HG03520 (cell line): ENCODE results near the gene MYMK.

Experiments used
- ATAC-seq: cut with Tn5 transposase; IDR thresholded peaks from one replicate; pipeline ENCODE4 v1.9.1; 2021; ENCODE audit warnings: mild to moderate bottlenecking, moderate library complexity; ENCODE audit not compliant: unreplicated experiment

Gene MYMK

GRCh38 chr9:133519693-133520092 is 5.1 kb downstream of the MYMK start:
- no peak for ATAC-seq

GRCh38 chr9:133518706-133519449 is 5.9 kb downstream of the MYMK start:
- ATAC-seq = no peak

- ATAC-seq = no peak
Observed at GRCh38 chr9:133518200-133518599, 6.6 kb downstream of the MYMK start.

GRCh38 chr9:133517711-133518110 is 7.0 kb downstream of the MYMK start:
- no peak for ATAC-seq

- no peak for ATAC-seq
Observed at GRCh38 chr9:133516961-133517350, 7.8 kb downstream of the MYMK start.

- no peak for ATAC-seq
Observed at GRCh38 chr9:133516256-133516960, 8.4 kb downstream of the MYMK start.

GRCh38 chr9:133515615-133516255 is 9.0 kb downstream of the MYMK start:
- ATAC-seq = no peak

GRCh38 chr9:133515240-133515610 is 9.5 kb downstream of the MYMK start:
- no peak for ATAC-seq

- ATAC-seq = no peak
Observed at GRCh38 chr9:133514460-133515239, 10.1 kb downstream of the MYMK start.

GRCh38 chr9:133513214-133514100 is 11.3 kb downstream of the MYMK start:
- no peak for ATAC-seq

- ATAC-seq = no peak
Observed at GRCh38 chr9:133512253-133513213, 12.2 kb downstream of the MYMK start.

GRCh38 chr9:133511607-133512006 is 13.2 kb downstream of the MYMK start:
- ATAC-seq = no peak

GRCh38 chr9:133510926-133511505 is 13.7 kb downstream of the MYMK start:
- ATAC-seq = no peak

GRCh38 chr9:133509179-133510083 is 15.3 kb downstream of the MYMK start:
- no peak for ATAC-seq

GRCh38 chr9:133508046-133508445 is 16.7 kb downstream of the MYMK start:
- ATAC-seq = no peak

- no peak for ATAC-seq
Observed at GRCh38 chr9:133507246-133507965, 17.4 kb downstream of the MYMK start.

GRCh38 chr9:133506653-133507038 is 18.1 kb downstream of the MYMK start:
- no peak for ATAC-seq
